GM04504 (cell line): ENCODE results near the gene FGGY.
"Not testable (repeated sequence)": the region's sequence is repeated elsewhere in the genome, so short reads cannot be mapped to it uniquely, and the experiment has no call there.

Experiments
- DNase-seq: peaks from one replicate; pipeline ENCODE4 v3.0.0-alpha.2; 2012; ENCODE audit warnings: low read depth

The FGGY gene

GRCh38 chr1:59296358-59297256 is at the start of gene FGGY:
Gene FGGY, plus strand, starts transcription at chr1:59297094. Its CDS starts 24,456 bp downstream, at chr1:59321550.
- peak; percentile 97 for DNase-seq

DNA sequence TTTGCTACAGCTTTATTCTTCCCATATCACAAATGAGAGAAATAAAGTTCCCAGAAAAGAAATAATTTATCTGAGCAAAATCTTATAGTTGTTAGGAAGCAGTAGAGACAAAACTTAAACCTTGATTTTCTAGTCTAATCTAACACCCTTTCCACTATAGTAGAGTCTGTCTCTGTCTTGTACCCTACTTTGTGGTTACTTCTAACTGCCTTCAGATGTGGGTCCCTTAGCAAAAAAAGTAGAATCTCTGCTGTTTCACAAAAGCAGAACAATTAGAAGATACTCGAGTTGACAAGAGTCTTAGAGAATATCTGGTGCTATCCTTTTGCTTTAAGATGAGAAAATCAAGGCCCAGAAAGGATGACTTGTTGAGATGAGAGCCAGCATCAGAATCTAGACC is 48.1 kb upstream of the FGGY start:
- DNase-seq = no peak

DNA sequence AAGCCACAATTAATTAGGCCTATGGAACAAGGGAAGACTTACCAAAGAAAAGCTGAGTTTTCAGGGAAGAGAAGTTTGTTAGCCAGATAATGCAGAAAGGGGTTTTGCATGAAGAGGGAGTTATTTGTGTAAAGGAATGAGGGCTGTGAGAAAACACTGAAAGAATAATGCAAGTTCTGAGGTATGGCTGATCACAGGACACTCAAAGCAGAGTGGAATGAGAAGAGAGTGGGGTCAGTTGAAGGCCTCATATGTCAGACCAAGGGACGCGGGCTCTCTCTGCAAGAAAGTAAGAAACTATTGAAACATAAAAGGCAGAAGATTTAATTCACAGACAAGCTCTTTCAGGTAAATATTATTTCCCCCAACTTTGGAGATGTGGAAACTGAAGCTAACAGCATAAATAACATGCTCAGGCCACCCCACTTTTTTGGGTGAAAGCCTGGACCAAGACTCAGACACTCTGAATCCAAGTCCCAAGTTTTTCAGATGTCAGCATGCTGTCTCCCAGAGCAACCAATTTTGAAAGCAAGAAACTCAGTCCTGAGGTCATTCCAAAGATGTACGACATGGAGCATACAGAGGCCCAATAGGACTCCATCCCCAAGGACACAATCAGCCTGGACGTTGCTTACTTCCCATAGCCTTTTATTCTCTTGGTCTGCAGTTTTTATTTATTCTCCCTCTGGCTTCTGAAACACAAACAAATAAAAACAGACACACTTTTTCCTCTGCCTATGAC is 47.3 kb upstream of the FGGY start:
- no peak for DNase-seq

DNA sequence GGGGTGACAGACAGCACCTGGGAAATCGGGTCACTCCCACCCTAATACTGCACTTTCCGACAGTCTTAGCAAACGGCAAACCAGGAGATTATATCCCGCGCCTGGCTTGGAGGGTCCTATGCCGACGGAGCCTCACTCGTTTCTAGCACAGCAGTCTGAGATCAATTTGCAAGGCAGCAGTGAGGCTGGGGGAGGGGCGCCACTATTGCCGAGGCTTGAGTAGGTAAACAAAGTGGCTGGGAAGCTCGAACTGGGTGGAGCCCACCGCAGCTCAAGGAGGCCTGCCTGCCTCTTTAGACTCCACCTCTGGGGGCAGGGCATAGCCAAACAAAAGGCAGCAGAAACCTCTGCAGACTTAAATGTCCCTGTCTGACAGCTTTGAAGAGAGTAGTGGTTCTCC is 45.8 kb upstream of the FGGY start:
- not testable (repeated sequence) for DNase-seq

- not testable (repeated sequence) for DNase-seq
Observed at GRCh38 chr1:59256429-59256828, 40.5 kb upstream of the FGGY start.

DNA sequence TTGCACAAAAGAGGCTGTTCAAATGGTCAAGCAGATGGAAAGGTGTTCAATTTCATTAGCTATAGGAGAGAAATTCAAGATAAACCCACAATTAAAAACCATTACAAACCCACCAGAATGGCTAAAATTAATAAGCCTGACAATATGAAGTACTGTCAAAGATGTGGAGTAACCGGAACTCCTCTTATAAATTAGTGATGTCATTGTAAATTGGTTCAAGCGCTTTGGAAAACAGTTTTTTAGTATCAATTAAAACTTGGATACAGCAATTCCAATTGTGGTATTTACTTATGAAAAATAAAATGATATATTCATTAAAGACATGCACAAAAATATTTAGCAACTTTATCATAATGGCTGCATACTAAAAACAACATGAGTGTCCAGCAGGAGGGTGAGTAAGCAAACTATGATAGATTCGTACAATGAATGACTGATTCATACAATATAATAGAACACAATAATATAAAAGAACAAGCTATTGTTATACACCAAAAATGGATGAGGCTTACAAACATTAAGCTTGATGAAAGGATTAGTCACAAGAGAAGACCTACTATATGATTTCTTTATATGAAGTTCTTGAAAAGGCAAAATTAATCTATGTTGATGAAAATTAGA is 38.4 kb upstream of the FGGY start:
- DNase-seq = no peak

DNA sequence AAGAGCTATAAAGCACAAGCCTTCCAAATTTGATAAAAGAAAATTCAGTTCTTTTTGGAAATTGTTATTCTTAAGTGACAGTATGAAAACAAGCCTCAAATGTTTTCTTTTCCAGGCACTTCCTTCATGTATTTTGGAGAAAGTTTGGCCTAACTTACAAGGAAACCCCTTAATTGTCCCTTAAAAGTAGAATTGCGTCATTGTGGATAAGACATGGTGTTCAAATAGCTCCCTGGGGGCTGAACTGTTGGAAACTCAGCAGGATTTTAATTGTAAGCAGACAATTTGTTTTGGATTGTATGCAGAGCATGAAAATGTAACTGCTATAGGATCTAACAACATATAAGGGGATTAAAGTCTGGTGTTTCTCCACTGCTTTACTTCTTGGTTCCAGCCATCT is 35.4 kb upstream of the FGGY start:
- DNase-seq = no peak

DNA sequence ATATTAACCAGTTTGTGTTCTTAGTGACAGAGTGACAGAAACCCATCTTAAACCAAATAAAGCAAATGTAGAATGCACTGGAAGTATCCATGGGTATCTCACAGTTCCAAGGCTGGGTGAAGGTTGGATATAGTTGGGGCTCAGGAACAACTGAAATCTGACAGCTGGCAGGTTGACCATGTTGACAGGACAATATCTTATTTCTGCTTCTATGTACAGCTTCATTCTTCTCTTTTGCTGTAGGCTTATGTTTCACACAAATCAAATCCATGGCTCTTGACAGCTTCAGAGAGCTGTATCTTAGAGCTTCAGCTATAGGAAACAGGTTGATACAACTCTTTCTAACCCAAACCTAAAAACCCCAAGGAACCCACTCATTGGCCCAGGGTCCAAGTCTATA is 34.3 kb upstream of the FGGY start:
- no peak for DNase-seq

DNA sequence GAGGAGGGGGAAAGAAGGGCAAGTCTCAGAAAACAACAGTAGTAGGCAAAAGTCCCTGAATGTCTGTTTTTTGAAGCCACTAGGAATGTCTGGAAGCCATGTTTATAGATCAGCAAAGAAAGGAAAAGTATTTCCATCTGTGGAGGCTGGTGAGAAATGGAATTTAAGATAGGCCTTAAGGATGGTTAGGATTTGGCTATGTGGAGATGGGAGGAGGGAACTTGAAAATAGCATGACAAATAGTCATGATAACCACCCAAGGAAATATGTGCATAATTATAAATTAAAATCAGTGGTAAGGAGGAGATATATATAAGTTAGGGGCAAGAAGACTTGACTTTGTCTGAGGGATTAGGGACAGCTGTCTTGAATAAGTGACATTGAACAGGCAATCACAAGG is 33.8 kb upstream of the FGGY start:
- DNase-seq = no peak

GRCh38 chr1:59265622-59266021 is 31.3 kb upstream of the FGGY start:
- DNase-seq = no peak

DNA sequence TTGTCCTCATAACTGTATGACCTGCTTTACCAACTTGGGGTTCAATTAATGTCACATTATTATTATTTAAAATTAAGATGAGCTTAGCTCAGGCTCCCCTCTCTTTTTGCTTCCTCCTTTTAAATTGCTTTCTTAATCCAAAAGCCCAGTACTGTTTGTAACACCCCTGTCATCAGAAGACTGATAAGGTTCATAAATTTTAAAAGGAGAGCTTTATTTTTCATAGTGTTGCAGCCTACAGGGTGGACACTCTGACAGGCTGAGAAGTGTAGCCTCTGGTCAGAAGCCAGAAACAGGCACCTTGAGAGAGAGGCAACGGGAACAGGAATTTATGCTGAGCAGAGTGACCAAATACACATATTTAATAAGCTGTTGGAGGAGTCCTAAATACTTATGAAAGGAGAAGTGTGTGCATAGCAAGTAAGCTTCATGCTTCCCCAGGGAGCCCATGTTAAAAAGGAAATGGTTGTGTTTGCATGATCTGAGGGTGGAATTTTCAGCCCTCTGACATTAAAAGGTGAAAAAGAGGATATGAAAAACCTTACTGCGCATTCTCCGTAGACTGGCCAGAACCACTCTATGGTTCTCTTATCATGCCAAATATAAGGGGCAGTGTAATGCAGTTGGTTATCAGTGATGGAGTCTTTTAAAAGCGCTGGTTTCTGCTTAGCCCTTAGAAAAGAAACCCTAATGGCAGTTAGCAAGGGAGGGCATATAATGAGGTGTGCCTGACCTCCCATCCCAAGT is 30.5 kb upstream of the FGGY start:
- DNase-seq = no peak

DNA sequence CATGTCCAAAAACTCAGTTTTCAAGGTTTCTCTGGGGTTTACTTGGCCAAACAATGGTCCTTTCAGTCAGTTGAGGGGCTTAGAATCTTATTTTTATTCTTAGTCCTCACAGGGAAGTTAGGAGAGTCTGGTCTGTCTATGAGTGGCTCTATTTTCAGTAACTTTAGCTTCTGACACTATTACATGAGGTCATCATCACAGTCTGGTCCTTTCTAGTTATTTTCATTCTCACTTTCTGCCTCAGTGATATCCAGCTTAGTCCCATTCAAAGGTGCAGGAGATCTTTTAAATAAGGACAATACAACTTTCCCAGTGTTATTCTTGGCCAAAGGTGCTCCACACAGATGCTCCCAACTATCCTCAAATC is 30.0 kb upstream of the FGGY start:
- no peak for DNase-seq

DNA sequence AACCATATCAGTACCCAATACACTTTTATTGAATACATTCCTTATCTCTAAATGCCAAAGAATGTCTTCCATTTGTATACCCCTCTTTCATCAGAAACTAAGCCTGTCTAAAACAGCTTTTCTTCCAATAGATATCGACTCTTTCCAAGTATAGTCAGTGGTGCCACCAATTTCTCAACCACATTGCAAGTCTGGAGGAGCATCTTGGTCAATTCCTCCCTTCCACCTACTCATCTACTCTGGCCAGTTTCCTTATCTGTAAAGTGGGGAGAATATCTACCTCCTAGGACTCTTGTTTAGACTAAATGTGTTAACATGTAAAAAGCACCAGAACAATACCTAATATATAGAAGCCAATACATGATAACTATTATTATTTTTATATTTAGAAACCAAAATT is 28.5 kb upstream of the FGGY start:
- DNase-seq = no peak

DNA sequence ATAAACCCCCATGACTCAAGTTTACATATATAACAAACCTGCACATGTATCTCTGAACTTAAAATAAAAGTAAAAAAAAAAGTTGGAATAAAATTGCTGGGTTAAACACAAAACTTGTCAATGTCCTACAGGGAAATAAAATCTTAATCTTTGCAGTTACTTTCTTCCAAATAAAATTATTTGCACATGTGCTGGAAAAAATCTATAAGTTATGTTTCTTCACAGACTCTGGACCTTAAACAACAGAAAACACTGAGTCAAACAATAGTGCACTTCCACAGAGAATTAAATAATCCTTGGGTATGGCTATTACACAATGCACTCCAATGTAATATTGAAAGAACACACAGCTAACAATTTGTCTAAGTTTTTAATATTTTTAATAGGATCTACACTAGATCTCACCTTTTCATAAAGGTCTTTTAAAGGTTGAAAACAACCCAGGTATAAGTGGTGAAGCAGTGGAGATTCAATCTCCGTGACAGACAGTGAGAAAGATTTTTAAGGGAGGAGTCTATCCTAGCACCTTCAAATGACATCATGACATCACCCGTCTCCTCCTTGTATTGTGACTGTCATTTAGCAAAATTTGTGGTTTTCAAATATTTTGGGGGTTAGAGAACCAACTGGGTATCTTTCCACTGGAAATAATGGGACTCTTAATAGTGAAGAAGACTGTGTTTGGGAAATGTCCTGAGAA is 25.2 kb upstream of the FGGY start:
- no peak for DNase-seq

GRCh38 chr1:59272507-59272906 is 24.4 kb upstream of the FGGY start:
- no peak for DNase-seq

GRCh38 chr1:59276439-59276851 is 20.4 kb upstream of the FGGY start:
- DNase-seq = no peak

DNA sequence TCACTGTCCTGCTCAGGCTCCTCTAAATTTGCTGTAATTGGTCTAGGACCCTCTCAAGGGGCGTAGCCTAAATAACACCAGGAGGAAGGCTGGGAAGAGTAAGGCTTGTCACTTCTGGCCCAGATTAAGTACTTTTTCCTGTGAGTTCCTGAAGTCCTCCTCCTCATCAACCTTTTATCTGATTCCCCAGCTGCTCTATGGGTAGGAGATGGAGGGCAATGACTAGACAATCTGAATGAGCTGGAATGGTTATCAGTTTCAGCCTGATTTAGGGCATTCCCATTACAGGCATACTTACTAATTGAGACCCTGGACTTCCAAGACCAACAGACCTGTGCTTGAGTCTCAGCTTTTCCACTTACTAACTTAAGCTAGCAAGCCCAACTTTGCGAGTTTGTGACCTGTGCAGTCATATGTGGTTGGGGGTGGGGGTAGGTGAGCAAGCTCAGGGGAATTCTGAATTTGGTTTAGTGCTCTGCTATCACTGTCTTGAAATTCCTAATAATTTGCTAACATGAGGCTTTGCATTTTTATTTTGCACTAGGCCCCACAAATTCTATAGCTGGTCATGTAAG is 18.0 kb upstream of the FGGY start:
- DNase-seq = no peak

- DNase-seq = no peak
Observed at GRCh38 chr1:59279645-59280044, 17.2 kb upstream of the FGGY start.

GRCh38 chr1:59282951-59283350 is 13.9 kb upstream of the FGGY start:
- DNase-seq = no peak

DNA sequence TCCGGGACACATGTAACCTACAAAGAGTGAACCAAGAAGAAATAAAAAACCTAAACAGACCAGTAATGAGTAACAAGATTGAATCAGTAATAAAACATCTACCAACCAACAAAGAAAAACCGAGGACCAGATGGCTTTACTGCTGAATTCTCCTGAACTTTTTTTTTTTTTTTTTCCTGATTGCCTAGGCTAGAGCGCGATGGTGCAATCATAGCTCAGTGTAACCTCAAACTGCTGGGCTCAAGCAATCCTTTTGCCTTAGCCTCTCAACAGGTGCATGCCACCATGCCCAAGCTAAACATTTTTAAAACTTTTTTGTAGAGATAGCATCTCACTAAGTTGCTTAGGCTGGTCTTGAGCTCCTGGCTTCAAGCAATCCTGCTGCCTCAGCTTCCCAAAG is 11.2 kb upstream of the FGGY start:
- no peak for DNase-seq

GRCh38 chr1:59288046-59288445 is 8.8 kb upstream of the FGGY start:
- no peak for DNase-seq
